ENCODE data around the gene MRPL58.

- no peak for TF ChIP-seq SUZ12 (IDR thresholded peaks at IDR 0.05)
- TF ChIP-seq FOXA1 (IDR thresholded peaks at IDR 0.05) = no peak
Measured at GRCh38 chr17:74977802-74978201, 34.7 kb upstream of the MRPL58 start.
